ENCODE results near the gene RPUSD2.
"Not testable (repeated sequence)": the region's sequence is repeated elsewhere in the genome, so short reads cannot be mapped to it uniquely, and the experiment has no call there.

The RPUSD2 gene

DNA sequence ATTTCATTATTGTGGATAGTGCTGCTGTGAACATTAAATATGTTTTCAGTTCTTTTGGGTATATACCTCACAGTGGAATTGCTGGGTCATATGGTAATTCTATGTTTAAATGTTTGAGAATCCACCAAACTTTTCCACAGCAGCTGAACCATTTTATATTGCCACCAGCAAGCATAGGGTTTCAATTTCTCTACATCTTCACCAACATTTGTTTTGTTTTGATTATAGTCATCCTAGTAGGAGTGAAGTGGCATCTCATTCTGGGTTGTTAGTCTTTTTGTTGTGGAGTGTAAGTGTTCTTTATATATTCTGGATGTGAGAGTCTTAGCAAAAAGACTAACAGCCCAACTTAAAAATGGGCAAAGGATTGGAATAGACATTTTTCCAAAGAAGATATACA is 6.0 kb downstream of the RPUSD2 start:
- no peak overlapping the region for H3K9ac ChIP-seq (ENCODE audit: low read length)
- no peaks in the 10 kb centered on the region for H3K27me3 ChIP-seq (ENCODE audit: control insufficient read depth, insufficient read depth, low read length)
- no peaks in the 10 kb centered on the region for H3K9me3 ChIP-seq (ENCODE audit: control insufficient read depth, low read length)
- H3K4me1 ChIP-seq (ENCODE audit: control insufficient read depth, insufficient read depth, low read length) = peaks cover 2% of the 10 kb centered on the region
- H3K4me3 ChIP-seq (ENCODE audit: low read length) = no peak overlapping the region
- H3K36me3 ChIP-seq (ENCODE audit: control insufficient read depth, insufficient read depth, low read length) = no peaks in the 10 kb centered on the region

DNA sequence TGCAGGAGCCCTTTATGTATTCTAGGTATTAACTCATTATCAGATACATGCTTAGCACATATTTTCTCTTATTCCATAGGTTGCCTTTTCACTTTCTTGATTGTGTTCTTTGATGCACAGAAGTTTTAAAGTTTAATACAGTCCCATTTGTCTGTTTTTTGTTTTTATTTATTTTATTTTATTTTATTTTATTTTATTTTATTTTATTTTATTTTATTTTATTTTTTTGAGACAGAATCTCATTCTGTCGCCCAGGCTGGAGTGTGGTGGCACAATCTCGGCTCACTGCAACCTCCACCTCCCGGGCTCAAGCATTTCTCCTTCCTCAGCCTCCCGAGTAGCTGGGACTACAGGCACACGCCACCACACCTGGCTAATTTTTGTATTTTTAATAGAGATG is 7.8 kb downstream of the RPUSD2 start:
- not testable (repeated sequence) for H3K9ac ChIP-seq (ENCODE audit: low read length); H3K4me1 ChIP-seq (ENCODE audit: control insufficient read depth, insufficient read depth, low read length); H3K9me3 ChIP-seq (ENCODE audit: control insufficient read depth, low read length); H3K36me3 ChIP-seq (ENCODE audit: control insufficient read depth, insufficient read depth, low read length); H3K4me3 ChIP-seq (ENCODE audit: low read length); H3K27me3 ChIP-seq (ENCODE audit: control insufficient read depth, insufficient read depth, low read length)

DNA sequence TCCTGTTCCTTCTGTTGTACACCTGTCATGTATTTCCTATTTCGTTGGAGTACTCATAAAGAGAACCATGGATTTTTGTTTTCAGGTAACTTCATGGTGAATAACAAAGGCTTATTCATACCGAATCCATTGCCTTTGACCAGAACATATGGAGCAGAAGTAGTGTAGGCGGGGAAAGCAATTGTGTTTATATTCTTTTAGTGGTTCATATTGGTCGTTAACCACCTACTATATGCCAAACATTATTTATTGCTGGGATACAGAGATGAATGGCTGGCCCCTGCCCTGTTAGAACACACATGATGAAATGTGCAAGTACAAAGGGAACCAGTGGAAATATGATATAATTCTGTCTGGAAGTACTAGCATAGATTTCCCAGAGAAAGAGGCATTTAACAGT is 9.8 kb downstream of the RPUSD2 start:
- no peaks in the 10 kb centered on the region for H3K9me3 ChIP-seq (ENCODE audit: control insufficient read depth, low read length)
- no peaks in the 10 kb centered on the region for H3K27me3 ChIP-seq (ENCODE audit: control insufficient read depth, insufficient read depth, low read length)
- no peaks in the 10 kb centered on the region for H3K36me3 ChIP-seq (ENCODE audit: control insufficient read depth, insufficient read depth, low read length)
- no peak overlapping the region for H3K4me3 ChIP-seq (ENCODE audit: low read length)
- H3K9ac ChIP-seq (ENCODE audit: low read length) = no peak overlapping the region
- H3K4me1 ChIP-seq (ENCODE audit: control insufficient read depth, insufficient read depth, low read length) = no peaks in the 10 kb centered on the region

DNA sequence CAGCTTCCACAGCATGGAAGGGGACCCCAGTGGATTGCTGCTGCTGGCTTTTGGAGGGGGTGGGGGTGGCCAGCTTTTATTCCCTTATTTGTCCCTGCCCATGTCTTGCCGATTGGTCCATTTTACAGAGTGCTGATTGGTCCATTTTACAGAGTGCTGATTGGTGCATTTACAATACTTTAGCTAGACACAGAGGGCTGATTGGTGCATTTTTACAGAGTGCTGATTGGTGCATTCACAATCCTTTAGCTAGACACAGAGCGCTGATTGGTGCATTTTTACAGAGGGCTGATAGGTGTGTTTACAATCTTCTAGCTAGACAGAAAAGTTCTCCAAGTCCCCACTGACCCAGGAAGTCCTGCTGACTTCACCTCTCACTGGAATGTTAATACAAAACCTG is 12.7 kb downstream of the RPUSD2 start:
- not testable (repeated sequence) for H3K4me1 ChIP-seq (ENCODE audit: control insufficient read depth, insufficient read depth, low read length); H3K9ac ChIP-seq (ENCODE audit: low read length); H3K36me3 ChIP-seq (ENCODE audit: control insufficient read depth, insufficient read depth, low read length); H3K9me3 ChIP-seq (ENCODE audit: control insufficient read depth, low read length); H3K4me3 ChIP-seq (ENCODE audit: low read length); H3K27me3 ChIP-seq (ENCODE audit: control insufficient read depth, insufficient read depth, low read length)

DNA sequence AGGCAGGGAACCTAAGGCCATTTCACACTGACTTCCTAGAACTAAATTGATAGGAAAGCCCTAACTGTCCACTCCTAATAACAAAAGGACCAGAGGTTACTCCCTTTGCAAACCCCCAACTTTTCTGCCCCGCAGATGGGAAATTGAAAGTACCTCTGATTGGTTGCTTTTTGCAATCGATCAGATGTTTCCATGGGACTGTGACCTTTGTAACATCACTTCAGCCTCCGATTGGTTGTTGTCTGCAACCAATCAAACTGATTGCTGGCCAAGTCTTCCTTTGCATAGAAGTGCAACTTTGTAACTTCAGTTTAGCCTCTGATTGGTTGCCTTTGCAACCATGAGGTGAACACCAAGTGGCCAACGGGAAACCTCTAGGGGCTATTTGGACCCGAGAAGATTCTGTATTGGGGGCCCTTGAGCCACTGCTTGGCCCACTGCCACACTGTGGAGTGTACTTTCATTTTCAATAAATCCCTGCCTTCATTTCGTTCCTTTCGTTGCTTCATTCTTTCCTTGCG is 13.7 kb downstream of the RPUSD2 start:
- no peak overlapping the region for H3K9ac ChIP-seq (ENCODE audit: low read length)
- H3K4me3 ChIP-seq (ENCODE audit: low read length) = no peak overlapping the region
- H3K36me3 ChIP-seq (ENCODE audit: control insufficient read depth, insufficient read depth, low read length) = no peaks in the 10 kb centered on the region
- H3K4me1 ChIP-seq (ENCODE audit: control insufficient read depth, insufficient read depth, low read length) = no peaks in the 10 kb centered on the region
- no peaks in the 10 kb centered on the region for H3K27me3 ChIP-seq (ENCODE audit: control insufficient read depth, insufficient read depth, low read length)
- H3K9me3 ChIP-seq (ENCODE audit: control insufficient read depth, low read length) = no peaks in the 10 kb centered on the region

DNA sequence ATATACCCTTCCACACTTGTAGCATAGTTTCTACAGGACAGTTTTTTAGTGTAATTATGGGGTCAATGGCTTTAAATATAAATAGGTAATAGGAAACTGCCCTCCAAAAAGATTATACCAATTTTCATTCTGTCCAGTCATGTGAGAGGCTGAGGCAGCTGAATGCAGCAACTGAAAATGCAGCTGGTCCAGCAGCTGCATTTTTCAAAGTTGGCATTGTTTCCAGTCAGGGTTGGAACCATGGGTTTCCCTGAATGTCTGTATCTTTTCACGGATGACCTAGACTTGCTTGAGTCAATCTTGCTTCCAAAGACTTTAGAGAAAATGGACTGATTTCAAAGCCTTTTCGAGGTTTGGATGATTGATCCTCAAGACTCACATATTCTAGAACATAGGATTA is 15.1 kb downstream of the RPUSD2 start:
- Histone ChIP-seq H3K9me3 (ENCODE audit: control insufficient read depth, low read length) (no peaks in the 10 kb centered on the region), H3K4me3 (ENCODE audit: low read length) (no peak overlapping the region), H3K36me3 (ENCODE audit: control insufficient read depth, insufficient read depth, low read length) (no peaks in the 10 kb centered on the region)

DNA sequence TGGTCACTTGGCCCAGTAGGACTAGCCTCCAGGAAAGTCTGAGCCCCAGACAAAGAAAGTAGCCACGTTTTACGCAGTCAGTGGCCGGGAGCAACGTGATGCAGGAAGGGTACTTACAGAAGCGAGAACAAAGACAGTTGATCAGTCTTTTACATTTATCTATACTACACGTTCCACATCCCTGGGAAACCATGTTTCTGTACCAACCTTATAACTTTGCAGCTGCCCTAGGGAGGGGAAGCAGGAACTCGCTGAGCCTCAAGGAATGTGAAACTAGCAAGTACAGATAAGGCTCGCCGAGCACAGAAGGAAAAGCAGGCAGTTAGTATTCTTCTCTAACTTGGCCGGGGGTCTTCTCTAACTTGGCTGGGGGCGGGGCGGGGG is 21.6 kb downstream of the RPUSD2 start:
- H3K27me3 ChIP-seq (ENCODE audit: control insufficient read depth, insufficient read depth, low read length) = no peaks in the 10 kb centered on the region
- H3K36me3 ChIP-seq (ENCODE audit: control insufficient read depth, insufficient read depth, low read length) = no peaks in the 10 kb centered on the region
- peak overlapping the region; percentile 26 for H3K4me3 ChIP-seq (ENCODE audit: low read length)
- no peaks in the 10 kb centered on the region for H3K9me3 ChIP-seq (ENCODE audit: control insufficient read depth, low read length)
- peaks cover 8% of the 10 kb centered on the region for H3K4me1 ChIP-seq (ENCODE audit: control insufficient read depth, insufficient read depth, low read length)
- peak overlapping the region; percentile 38 for H3K9ac ChIP-seq (ENCODE audit: low read length)

More for the DNA sequence above, 15.1 kb downstream of the RPUSD2 start:
- H3K27me3 ChIP-seq (ENCODE audit: control insufficient read depth, insufficient read depth, low read length) = no peaks in the 10 kb centered on the region
- H3K4me1 ChIP-seq (ENCODE audit: control insufficient read depth, insufficient read depth, low read length) = no peaks in the 10 kb centered on the region
- H3K9ac ChIP-seq (ENCODE audit: low read length) = no peak overlapping the region

DNA sequence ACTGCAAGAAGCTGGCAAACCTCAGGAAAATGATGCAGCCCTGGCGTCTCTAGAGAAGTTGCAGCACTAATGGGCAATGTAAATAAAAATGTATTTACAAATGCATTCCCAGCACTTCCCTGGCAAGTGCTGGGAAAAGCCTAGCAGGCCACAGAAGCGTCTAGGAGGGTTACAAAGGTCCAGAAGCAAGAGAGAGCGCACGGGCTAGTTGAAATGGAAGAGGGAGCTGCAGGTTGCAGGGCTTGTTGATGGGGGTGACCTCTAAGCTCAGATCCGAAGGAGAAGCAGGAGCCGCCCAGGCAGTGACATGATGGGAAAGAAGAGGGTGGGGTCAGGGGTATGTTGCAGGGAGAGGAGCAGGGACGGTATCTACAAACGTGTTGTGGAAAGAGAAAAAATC is 22.3 kb downstream of the RPUSD2 start:
- no peaks in the 10 kb centered on the region for H3K36me3 ChIP-seq (ENCODE audit: control insufficient read depth, insufficient read depth, low read length)
- peak overlapping the region; percentile 32 for H3K9ac ChIP-seq (ENCODE audit: low read length)
- no peak overlapping the region for H3K4me3 ChIP-seq (ENCODE audit: low read length)

DNA sequence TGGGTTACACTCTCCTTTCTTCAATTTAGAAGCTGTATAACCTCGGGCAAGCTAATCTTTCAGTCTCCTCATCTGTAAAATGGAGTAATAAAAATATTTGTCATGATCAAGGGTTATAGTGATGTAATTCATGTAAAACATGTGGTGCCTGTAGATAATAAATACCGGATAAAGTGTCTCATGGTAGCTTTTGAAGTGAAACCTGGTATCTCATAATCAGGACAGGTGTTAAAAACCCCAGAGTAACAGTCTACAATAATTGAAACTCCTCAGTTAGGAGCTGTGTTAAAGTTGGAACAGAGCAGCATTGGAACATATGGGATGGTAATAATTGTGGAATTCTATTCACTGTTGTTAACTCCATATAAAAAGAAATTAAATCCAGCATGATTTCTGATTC is 24.1 kb downstream of the RPUSD2 start:
- Histone ChIP-seq H3K9me3 (ENCODE audit: control insufficient read depth, low read length) (no peaks in the 10 kb centered on the region), H3K4me3 (ENCODE audit: low read length) (no peak overlapping the region), H3K9ac (ENCODE audit: low read length) (no peak overlapping the region), H3K27me3 (ENCODE audit: control insufficient read depth, insufficient read depth, low read length) (no peaks in the 10 kb centered on the region), H3K4me1 (ENCODE audit: control insufficient read depth, insufficient read depth, low read length) (peaks cover 8% of the 10 kb centered on the region), H3K36me3 (ENCODE audit: control insufficient read depth, insufficient read depth, low read length) (no peaks in the 10 kb centered on the region)

More for the DNA sequence above, 22.3 kb downstream of the RPUSD2 start:
- no peaks in the 10 kb centered on the region for H3K27me3 ChIP-seq (ENCODE audit: control insufficient read depth, insufficient read depth, low read length)
- H3K4me1 ChIP-seq (ENCODE audit: control insufficient read depth, insufficient read depth, low read length) = peaks cover 8% of the 10 kb centered on the region
- no peaks in the 10 kb centered on the region for H3K9me3 ChIP-seq (ENCODE audit: control insufficient read depth, low read length)

DNA sequence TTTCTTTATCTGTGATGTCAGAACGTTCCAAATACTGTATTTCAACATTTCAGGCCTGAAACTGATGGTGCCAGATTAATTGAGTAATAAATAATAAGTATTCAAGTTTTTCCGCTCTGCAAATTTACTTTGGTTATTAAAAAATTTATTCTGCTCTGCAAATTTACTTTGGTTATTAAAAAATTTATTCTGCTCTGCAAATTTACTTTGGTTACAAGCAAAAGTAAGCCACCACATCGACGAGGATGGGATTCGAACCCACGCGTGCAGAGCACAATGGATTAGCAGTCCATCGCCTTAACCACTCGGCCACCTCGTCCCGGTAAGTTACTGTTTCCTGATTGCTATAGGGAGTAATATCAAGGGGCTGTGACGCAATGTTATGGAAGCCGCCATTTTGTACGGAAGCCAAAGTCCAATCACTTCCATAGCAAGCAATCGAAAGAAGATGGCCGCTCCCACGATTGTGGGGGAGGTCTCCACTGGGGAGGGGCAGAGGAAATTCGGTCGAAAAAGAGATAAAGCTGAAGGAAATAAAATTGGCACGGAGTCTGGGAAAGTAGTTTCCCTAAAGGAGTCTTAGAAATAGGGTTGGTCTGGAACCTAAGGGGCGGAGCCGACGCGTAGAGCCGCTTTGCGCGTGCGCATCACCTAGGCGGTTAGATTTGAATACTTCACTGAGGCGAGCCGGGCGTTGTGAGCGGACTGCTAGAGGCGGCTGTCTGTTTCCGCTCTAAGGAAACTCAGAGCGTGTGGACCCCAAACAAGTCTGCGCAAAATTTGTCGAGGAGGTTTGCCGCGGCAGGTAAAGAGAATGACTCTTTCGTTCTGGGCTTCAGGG is 24.7 kb downstream of the RPUSD2 start, which contains the start of gene KNL1:
Gene KNL1, plus strand, starts transcription at position 662 of the 841 bp plus-strand sequence. CDS start 8,683 bp downstream, outside the sequence.
- H3K9me3 ChIP-seq (ENCODE audit: control insufficient read depth, low read length) = no peaks in the 10 kb centered on the region
- H3K9ac ChIP-seq (ENCODE audit: low read length) = peak within 1 kb of the TSS; percentile 93
- no peaks in the 10 kb centered on the region for H3K36me3 ChIP-seq (ENCODE audit: control insufficient read depth, insufficient read depth, low read length)
- H3K27me3 ChIP-seq (ENCODE audit: control insufficient read depth, insufficient read depth, low read length) = no peaks in the 10 kb centered on the region
- peak within 1 kb of the TSS; percentile 90 for H3K4me3 ChIP-seq (ENCODE audit: low read length)
- H3K4me1 ChIP-seq (ENCODE audit: control insufficient read depth, insufficient read depth, low read length) = peaks cover 8% of the 10 kb centered on the region

DNA sequence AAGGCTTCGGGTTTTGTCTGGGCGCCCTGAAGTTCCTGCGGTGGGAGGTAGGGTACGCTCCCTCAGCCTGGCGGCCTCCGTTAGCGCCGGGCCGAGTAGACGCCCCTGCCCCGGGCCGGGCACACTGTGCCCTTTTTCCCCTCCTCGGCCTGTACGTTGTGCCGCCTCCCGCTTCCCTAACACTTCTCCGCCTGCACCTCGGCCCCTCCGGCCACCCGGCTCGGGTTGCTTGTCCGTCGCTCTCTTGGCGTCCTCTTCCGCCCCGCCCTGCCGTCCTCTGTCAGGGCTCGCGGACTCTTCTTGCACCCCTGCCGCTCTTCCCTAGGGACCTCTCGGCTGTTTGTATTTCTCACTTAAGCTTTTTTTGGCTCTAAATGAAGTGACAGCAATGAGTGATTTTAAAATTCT is 25.3 kb downstream of the RPUSD2 start:
- Histone ChIP-seq H3K9me3 (ENCODE audit: control insufficient read depth, low read length) (no peaks in the 10 kb centered on the region), H3K36me3 (ENCODE audit: control insufficient read depth, insufficient read depth, low read length) (no peaks in the 10 kb centered on the region), H3K4me1 (ENCODE audit: control insufficient read depth, insufficient read depth, low read length) (peaks cover 8% of the 10 kb centered on the region), H3K9ac (ENCODE audit: low read length) (peak overlapping the region; percentile 93), H3K4me3 (ENCODE audit: low read length) (peak overlapping the region; percentile 90), H3K27me3 (ENCODE audit: control insufficient read depth, insufficient read depth, low read length) (no peaks in the 10 kb centered on the region)

DNA sequence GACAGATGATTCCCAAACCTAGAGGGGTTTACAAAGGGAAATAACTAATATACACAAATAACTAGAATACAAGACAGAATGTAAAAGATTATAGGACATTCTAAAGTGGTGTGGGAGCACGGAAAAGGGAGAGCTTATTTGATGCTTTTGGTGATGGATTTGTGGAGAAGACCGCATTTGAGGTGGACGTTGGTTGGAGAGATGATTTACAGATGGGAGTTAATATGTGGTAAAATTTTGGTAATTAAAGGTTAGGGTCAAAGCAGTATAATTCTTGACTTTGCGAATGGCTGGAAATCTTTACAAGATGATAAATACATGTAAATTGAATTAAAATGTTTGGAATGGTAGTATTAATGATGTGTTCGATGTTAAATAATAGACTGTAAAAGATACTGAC is 26.1 kb downstream of the RPUSD2 start:
- no peaks in the 10 kb centered on the region for H3K27me3 ChIP-seq (ENCODE audit: control insufficient read depth, insufficient read depth, low read length)
- H3K4me1 ChIP-seq (ENCODE audit: control insufficient read depth, insufficient read depth, low read length) = peaks cover 8% of the 10 kb centered on the region
- peak overlapping the region; percentile 93 for H3K9ac ChIP-seq (ENCODE audit: low read length)
- no peaks in the 10 kb centered on the region for H3K9me3 ChIP-seq (ENCODE audit: control insufficient read depth, low read length)
- H3K4me3 ChIP-seq (ENCODE audit: low read length) = no peak overlapping the region
- H3K36me3 ChIP-seq (ENCODE audit: control insufficient read depth, insufficient read depth, low read length) = no peaks in the 10 kb centered on the region

All from mucosa of stomach (tissue), 1 donor.